HFF-Myc (cell line): ENCODE measurements around the gene KDELR1.

Experiments used
- DNase-seq: peaks from one replicate; pipeline ENCODE4 v3.0.0-alpha.2; 2011; ENCODE audit warnings: low read depth; ENCODE audit errors: extremely low read depth
- H3K4me3 ChIP-seq: replicated peaks from 2 replicates; pipeline ENCODE4 v1.5.1; 2011; ENCODE audit warnings: low read depth, mild to moderate bottlenecking, control low read depth, low read length
- CTCF ChIP-seq: IDR thresholded peaks from 2 replicates; pipeline ENCODE4 v1.5.1; 2012; ENCODE audit warnings: mild to moderate bottlenecking, low read depth, low read length, control low read depth; ENCODE audit errors: missing control alignments

Gene KDELR1

GRCh38 chr19:48398102-48398374 is 6.7 kb upstream of the KDELR1 start:
- TF ChIP-seq CTCF = no peak
- H3K4me3 ChIP-seq = peak overlapping the region; percentile 50
- no peak for DNase-seq

- H3K4me3 ChIP-seq = peak overlapping the region; percentile 50
- no peak for DNase-seq
- no peak for TF ChIP-seq CTCF
Observed at GRCh38 chr19:48397263-48398101, 6.1 kb upstream of the KDELR1 start.

GRCh38 chr19:48396824-48397176 is 5.4 kb upstream of the KDELR1 start:
- no peak overlapping the region for H3K4me3 ChIP-seq
- DNase-seq = no peak
- TF ChIP-seq CTCF = no peak

GRCh38 chr19:48396016-48396823 is 4.9 kb upstream of the KDELR1 start:
- TF ChIP-seq CTCF = no peak
- DNase-seq = no peak
- no peak overlapping the region for H3K4me3 ChIP-seq

GRCh38 chr19:48395499-48395898 is 4.1 kb upstream of the KDELR1 start:
- H3K4me3 ChIP-seq = no peak overlapping the region
- TF ChIP-seq CTCF = no peak
- no peak for DNase-seq

- no peak overlapping the region for H3K4me3 ChIP-seq
- TF ChIP-seq CTCF = no peak
Observed at GRCh38 chr19:48395170-48395455, 3.8 kb upstream of the KDELR1 start.

More at GRCh38 chr19:48395170-48395455, 3.8 kb upstream of the KDELR1 start:
- DNase-seq = no peak
